ENCODE data around the gene UROC1. TPM values are rescaled to one million over a fixed set of nuclear protein-coding genes. Genes with fewer than 3 reads are reported as not detected.

The UROC1 gene
- total and polyA plus RNA-seq, 2 experiments from 2014 or later = not detected

- H3K4me1 Mint-ChIP-seq = peaks cover 37% of the 10 kb centered on the region
- H3K4me2 ChIP-seq = peak within 1 kb of the TSS; percentile 93
- H3K79me2 ChIP-seq (replicated peaks; ENCODE audit: insufficient read depth) = peaks cover 42% of the 10 kb centered on the region
- H3K27me3 ChIP-seq (ENCODE audit: insufficient read depth) = no peaks in the 10 kb centered on the region
- peak; percentile 60 for ATAC-seq
- DNase-seq (ENCODE audit: low spot score) = peak; percentile 89
- peak within 1 kb of the TSS; percentile 91 for H3K4me3 Mint-ChIP-seq
- H3K27ac Mint-ChIP-seq = peak within 1 kb of the TSS; percentile 82
- no peaks in the 10 kb centered on the region; the same call in 2 of the 3 replicates for H3K9me3 Mint-ChIP-seq
- H3K4me1 ChIP-seq (ENCODE audit: insufficient read depth) = peaks cover 18% of the 10 kb centered on the region
- peaks cover 29% of the 10 kb centered on the region for H3K36me3 Mint-ChIP-seq (ENCODE audit: low read depth)
- H3K27ac ChIP-seq (ENCODE audit: low read depth) = peak within 1 kb of the TSS; percentile 69; the same call in 1 of the 2 replicates
- H3K27me3 Mint-ChIP-seq (ENCODE audit: insufficient read depth, low read depth, poor library complexity) = peaks cover 2% of the 10 kb centered on the region
- H3K9me2 ChIP-seq (ENCODE audit: insufficient read depth) = no peaks in the 10 kb centered on the region
- no peaks in the 10 kb centered on the region for H3F3A ChIP-seq (replicated peaks; ENCODE audit: low read depth)
- peak within 1 kb of the TSS; percentile 85 for H3K4me3 ChIP-seq
- H3K36me3 ChIP-seq (ENCODE audit: insufficient read depth) = peaks cover 12% of the 10 kb centered on the region
- TF ChIP-seq ZNF331 (CRISPR knock-in tag; IDR thresholded peaks at IDR 0.05; ENCODE audit: low read depth) = no peak
- TF ChIP-seq POLR2AphosphoS5 (IDR thresholded peaks at IDR 0.05; ENCODE audit: low read depth) = peak; percentile 73
- TF ChIP-seq NANOG (IDR thresholded peaks at IDR 0.05; ENCODE audit: borderline replicate concordance) = no peak
- TF ChIP-seq JUNB (IDR thresholded peaks at IDR 0.05; ENCODE audit: unreplicated experiment) = no peak
- TF ChIP-seq CREB1 (CRISPR knock-in tag; IDR thresholded peaks at IDR 0.05; ENCODE audit: low read depth) = peak; percentile 67
- TF ChIP-seq STAT1 (IDR thresholded peaks at IDR 0.05; ENCODE audit: unreplicated experiment) = no peak
- no peak for TF ChIP-seq EZH2 (IDR thresholded peaks at IDR 0.05; ENCODE audit: low read depth, unreplicated experiment)
- TF ChIP-seq ZNF462 (CRISPR knock-in tag; IDR thresholded peaks at IDR 0.05) = no peak
- TF ChIP-seq CTCF (conservative IDR thresholded peaks at IDR 0.05; ENCODE audit: low read depth in 2 of 2) = peak in 1 of 2 experiments; percentile 50; a peak in 2 of 4 replicates
- H2AFZ ChIP-seq = peak within 1 kb of the TSS; percentile 92
- H4K20me1 ChIP-seq (replicated peaks; ENCODE audit: insufficient read depth) = peaks cover 35% of the 10 kb centered on the region
Observed at GRCh38 chr3:126475413-126476114, 42.0 kb downstream of the UROC1 start, which contains the start of gene ZXDC. Gene ZXDC, minus strand, starts transcription at chr3:126475891. Its CDS starts 26 bp downstream, at chr3:126475865.
